BE2C (cell line): Measurements from ENCODE around the gene TBX4.

Experiments
- DNase-seq: peaks from one replicate; pipeline ENCODE4 v3.0.0-alpha.2; 2020
- H3K27me3 ChIP-seq: fragments of 250-450 bp; sonication (Bioruptor Pico); 2 replicates; pipeline ENCODE4 v1.5.1; 2020; ENCODE audit warnings: mild to moderate bottlenecking
- H3K36me3 ChIP-seq: fragments of 250-450 bp; sonication (Bioruptor Pico); 2 replicates; pipeline ENCODE4 v1.5.1; 2020; ENCODE audit warnings: mild to moderate bottlenecking
- H3K4me1 ChIP-seq: fragments of 250-450 bp; sonication (Bioruptor Pico); 2 replicates; pipeline ENCODE4 v1.5.1; 2020
- H3K4me3 ChIP-seq: 2 replicates; pipeline ENCODE4 v1.5.1; 2011; ENCODE audit warnings: low read depth, low read length
- H3K9me3 ChIP-seq: fragments of 250-450 bp; sonication (Bioruptor Pico); 2 replicates; pipeline ENCODE4 v1.5.1; 2020
- CTCF ChIP-seq: IDR thresholded peaks from 2 replicates; pipeline ENCODE4 v1.5.1; 2012; ENCODE audit warnings: mild to moderate bottlenecking, low read depth, low read length

The TBX4 gene

DNA sequence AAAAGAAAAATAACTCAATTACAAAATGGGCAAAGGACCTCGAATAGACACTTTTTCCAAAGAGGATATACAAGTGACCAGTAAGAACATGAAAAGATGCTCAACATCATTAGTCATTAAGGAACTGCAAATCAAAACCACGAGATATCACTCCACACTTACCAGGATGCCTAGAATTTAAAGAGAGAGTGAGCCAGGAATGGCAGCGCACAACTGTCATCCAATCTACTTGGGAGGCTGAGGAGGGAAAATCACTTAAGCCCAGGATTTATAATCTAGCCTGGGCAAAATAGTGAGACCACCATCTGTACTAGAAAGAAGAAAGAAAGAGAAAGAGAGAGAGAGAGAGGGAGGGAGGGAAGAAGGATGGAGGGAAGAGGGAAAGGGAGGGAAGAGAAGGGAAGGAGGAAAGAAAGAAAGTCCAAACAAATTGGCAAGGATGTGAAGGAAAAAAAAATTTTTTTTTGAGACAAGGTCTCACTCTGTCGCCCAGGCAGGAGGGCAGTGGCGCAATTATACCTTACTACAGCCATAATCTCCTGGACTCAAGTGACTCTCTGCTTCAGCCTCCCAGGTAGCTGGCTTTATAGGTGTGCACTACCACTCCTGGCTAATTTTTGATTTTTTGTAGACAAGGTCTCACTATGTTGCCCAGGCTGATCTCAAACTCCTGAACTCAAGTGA is 30.0 kb upstream of the TBX4 start:
- H3K4me1 ChIP-seq, result no peaks in the 10 kb centered on the region
- no peaks in the 10 kb centered on the region for H3K9me3 ChIP-seq
- TF ChIP-seq CTCF, result no peak
- H3K27me3 ChIP-seq, result no peaks in the 10 kb centered on the region
- no peak for DNase-seq
- H3K4me3 ChIP-seq, result no peak overlapping the region
- H3K36me3 ChIP-seq, result no peaks in the 10 kb centered on the region

DNA sequence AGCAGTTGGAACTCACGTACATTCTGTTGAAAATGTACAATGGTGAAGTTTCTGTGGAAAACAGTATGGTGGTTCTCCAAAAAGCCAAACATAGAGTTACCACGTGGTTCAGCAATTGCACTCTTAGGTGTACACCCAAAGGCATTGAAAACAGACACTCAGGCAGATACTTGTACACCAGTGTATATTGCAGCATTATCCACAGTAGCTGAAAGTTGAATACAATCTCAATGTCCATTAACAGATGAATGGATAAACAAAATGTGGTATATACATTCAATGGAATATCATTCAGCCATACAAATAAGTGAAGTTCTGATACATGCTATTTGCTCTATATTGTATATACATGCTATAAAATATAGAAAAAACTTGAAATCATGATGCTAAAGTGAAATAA is 29.4 kb upstream of the TBX4 start:
- H3K4me1 ChIP-seq, result no peaks in the 10 kb centered on the region
- H3K27me3 ChIP-seq, result no peaks in the 10 kb centered on the region
- H3K9me3 ChIP-seq, result no peaks in the 10 kb centered on the region
- H3K4me3 ChIP-seq, result no peak overlapping the region
- TF ChIP-seq CTCF, result no peak
- H3K36me3 ChIP-seq, result no peaks in the 10 kb centered on the region
- no peak for DNase-seq

GRCh38 chr17:61423967-61424649 is 28.1 kb upstream of the TBX4 start:
- Histone ChIP-seq H3K36me3 (no peaks in the 10 kb centered on the region), H3K27me3 (no peaks in the 10 kb centered on the region), H3K4me3 (no peak overlapping the region), H3K4me1 (no peaks in the 10 kb centered on the region), H3K9me3 (no peaks in the 10 kb centered on the region)
- TF ChIP-seq CTCF, result no peak
- DNase-seq, result no peak

DNA sequence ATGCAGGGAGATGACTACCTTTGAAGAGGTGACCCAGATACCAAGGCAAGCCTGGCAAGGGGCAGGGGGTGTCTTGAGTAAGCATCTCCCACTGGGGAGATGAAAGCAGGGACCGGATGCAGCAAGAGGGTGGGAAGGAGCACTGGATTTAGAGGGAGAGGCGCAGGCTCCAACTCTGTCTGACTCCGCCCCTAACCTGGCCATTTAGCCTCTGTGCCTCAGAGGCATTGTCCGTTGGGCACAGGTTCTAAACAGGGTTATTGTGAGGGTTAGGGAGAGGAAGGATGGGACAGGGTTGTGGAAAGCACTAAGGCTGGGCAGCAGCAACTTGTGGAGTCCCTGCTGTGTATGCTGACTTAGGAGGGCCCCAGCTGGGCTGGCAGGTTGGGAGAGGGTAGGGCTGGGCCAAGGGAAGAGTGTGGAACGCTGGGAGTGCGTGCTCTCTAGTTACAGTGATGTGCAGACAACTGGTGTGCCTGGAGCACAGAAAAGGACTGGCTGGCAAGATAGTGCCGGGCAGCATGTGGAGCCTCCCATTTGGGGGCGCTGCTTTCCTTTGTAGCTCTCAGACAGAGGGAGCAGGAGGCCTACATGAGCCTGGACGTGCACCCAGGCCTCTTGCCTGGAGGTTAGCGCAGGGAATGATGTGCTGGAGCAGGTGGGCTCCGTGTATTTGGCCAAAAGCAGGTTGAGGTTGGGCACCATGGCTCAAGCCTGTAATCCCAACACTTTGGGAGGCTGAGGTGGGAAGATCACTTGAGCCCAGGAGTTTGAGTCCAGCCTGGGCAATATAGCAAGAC is 26.3 kb upstream of the TBX4 start:
- peak; percentile 48 for DNase-seq
- TF ChIP-seq CTCF, result peak; percentile 47
- no peak overlapping the region for H3K4me3 ChIP-seq
- H3K27me3 ChIP-seq, result no peaks in the 10 kb centered on the region
- no peaks in the 10 kb centered on the region for H3K4me1 ChIP-seq
- H3K9me3 ChIP-seq, result no peaks in the 10 kb centered on the region
- H3K36me3 ChIP-seq, result no peaks in the 10 kb centered on the region

DNA sequence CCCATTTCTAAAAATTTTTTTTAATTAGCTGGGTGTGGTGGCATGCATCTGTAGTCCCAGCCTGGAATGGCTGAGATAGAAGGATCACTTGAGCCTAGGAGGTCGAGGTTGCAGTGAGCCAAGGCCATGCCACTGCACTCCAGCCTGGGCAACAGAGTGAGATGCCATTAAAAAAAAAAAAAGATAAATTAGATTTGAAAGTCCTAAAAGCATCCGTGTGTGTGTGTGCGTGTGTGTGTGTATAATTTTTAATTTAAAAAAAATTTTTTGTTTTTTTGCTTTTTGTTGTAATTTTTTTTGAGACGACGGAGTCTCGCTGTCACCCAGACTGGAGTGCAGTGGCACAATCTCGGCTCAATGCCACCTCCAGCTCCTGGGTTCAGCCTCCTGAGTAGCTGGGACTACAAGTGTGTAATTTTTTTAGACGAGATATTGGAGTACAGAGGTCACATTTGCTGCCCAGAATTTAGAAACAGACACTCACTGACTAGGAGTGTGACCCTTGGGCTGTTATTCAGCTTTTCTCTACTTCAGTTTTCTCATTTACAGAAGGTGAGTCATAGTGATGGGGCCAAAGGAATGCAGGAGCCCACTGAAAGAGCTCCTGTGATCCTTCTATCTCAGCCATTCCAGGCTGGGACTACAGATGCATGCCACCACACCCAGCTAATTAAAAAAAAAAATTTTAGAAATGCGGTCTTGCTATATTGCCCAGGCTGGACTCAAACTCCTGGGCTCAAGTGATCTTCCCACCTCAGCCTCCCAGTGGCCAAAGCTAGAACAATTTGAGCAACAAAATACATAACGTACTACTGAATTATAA is 25.5 kb upstream of the TBX4 start:
- DNase-seq, result no peak
- H3K4me3 ChIP-seq, result no peak overlapping the region
- no peaks in the 10 kb centered on the region for H3K36me3 ChIP-seq
- TF ChIP-seq CTCF, result no peak
- no peaks in the 10 kb centered on the region for H3K27me3 ChIP-seq
- no peaks in the 10 kb centered on the region for H3K9me3 ChIP-seq
- H3K4me1 ChIP-seq, result no peaks in the 10 kb centered on the region
